NCI-H1436 treated with DMSO at 0.1 percent for 48 hours (cell line): ENCODE measurements around the gene PLEKHH1.

Experiments
- DNase-seq: peaks from one replicate; lab custom pipeline; 2025; lab: John Stamatoyannopoulos, UW

Gene PLEKHH1

GRCh38 chr14:67510836-67511235, 22.3 kb upstream of the PLEKHH1 start:
- no peak for DNase-seq

- DNase-seq, result no peak
Observed at GRCh38 chr14:67512463-67513310, 20.4 kb upstream of the PLEKHH1 start.

GRCh38 chr14:67513631-67514108, 19.4 kb upstream of the PLEKHH1 start:
- DNase-seq, result no peak

- no peak for DNase-seq
Observed at GRCh38 chr14:67514203-67514607, 18.9 kb upstream of the PLEKHH1 start.

GRCh38 chr14:67514650-67515385, 18.3 kb upstream of the PLEKHH1 start:
- DNase-seq, result no peak

GRCh38 chr14:67515386-67516079, 17.6 kb upstream of the PLEKHH1 start:
- DNase-seq, result no peak

- no peak for DNase-seq
Observed at GRCh38 chr14:67516676-67517075, 16.4 kb upstream of the PLEKHH1 start.

- no peak for DNase-seq
Observed at GRCh38 chr14:67517083-67517482, 16.0 kb upstream of the PLEKHH1 start.

GRCh38 chr14:67519406-67519805, 13.7 kb upstream of the PLEKHH1 start:
- no peak for DNase-seq

GRCh38 chr14:67520482-67520881, 12.6 kb upstream of the PLEKHH1 start:
- DNase-seq, result no peak

GRCh38 chr14:67522270-67522669, 10.8 kb upstream of the PLEKHH1 start:
- DNase-seq, result no peak

- DNase-seq, result no peak
Observed at GRCh38 chr14:67523764-67524633, 9.1 kb upstream of the PLEKHH1 start.

GRCh38 chr14:67524634-67524963, 8.5 kb upstream of the PLEKHH1 start:
- DNase-seq, result no peak

GRCh38 chr14:67525389-67525788, 7.7 kb upstream of the PLEKHH1 start:
- no peak for DNase-seq

- DNase-seq, result no peak
Observed at GRCh38 chr14:67526181-67526580, 6.9 kb upstream of the PLEKHH1 start.

- no peak for DNase-seq
Observed at GRCh38 chr14:67526676-67527459, 6.2 kb upstream of the PLEKHH1 start.

GRCh38 chr14:67527756-67528155, 5.3 kb upstream of the PLEKHH1 start:
- no peak for DNase-seq

GRCh38 chr14:67528276-67528675, 4.8 kb upstream of the PLEKHH1 start:
- DNase-seq, result no peak

- no peak for DNase-seq
Observed at GRCh38 chr14:67529947-67530935, 2.8 kb upstream of the PLEKHH1 start.

- DNase-seq, result no peak
Observed at GRCh38 chr14:67532606-67532997, 488 bp upstream of the PLEKHH1 start.
